ENCODE data around the gene ERF. TPM values are rescaled to one million over a fixed set of nuclear protein-coding genes. Genes with fewer than 3 reads are reported as not detected.
A peak's percentile ranks its signal among the peaks of the same experiment; 100 is the strongest.

Gene ERF
- total RNA-seq, 2 donors from 2014 or later, result 10.6 to 31.6 TPM

DNA sequence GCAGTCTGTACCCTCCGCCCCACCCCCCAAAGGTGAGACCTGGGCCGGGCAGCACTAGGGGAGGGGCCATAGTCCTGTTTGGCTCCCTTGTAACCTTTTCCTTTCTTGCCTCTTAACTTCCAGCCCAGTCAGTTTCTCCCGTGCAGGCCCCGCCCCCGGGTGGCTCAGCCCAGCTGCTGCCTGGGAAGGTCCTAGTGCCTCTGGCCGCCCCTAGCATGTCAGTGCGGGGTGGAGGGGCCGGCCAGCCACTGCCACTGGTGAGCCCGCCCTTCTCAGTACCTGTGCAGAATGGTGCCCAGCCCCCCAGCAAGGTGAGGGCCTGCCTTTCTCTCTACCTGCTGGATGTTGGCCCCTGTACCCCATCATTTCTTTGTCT is 36.5 kb upstream of the ERF start:
- H3K4me3 ChIP-seq, result no peak overlapping the region
- 74 to 75% methylated on average over 9 of the region's 9 CpGs for WGBS, 2 donors
- no peak for DNase-seq
- H3K36me3 ChIP-seq (replicated peaks in 1 of 2; ENCODE audit: insufficient read depth in 1 of 2, low read depth in 2 of 2), result peaks cover 17 to 30% of the 10 kb centered on the region in 2 donors
- H3K9me3 ChIP-seq, result no peaks in the 10 kb centered on the region
- TF ChIP-seq POLR2A (IDR thresholded peaks at IDR 0.05), result no peak
- TF ChIP-seq, protein P1, sequence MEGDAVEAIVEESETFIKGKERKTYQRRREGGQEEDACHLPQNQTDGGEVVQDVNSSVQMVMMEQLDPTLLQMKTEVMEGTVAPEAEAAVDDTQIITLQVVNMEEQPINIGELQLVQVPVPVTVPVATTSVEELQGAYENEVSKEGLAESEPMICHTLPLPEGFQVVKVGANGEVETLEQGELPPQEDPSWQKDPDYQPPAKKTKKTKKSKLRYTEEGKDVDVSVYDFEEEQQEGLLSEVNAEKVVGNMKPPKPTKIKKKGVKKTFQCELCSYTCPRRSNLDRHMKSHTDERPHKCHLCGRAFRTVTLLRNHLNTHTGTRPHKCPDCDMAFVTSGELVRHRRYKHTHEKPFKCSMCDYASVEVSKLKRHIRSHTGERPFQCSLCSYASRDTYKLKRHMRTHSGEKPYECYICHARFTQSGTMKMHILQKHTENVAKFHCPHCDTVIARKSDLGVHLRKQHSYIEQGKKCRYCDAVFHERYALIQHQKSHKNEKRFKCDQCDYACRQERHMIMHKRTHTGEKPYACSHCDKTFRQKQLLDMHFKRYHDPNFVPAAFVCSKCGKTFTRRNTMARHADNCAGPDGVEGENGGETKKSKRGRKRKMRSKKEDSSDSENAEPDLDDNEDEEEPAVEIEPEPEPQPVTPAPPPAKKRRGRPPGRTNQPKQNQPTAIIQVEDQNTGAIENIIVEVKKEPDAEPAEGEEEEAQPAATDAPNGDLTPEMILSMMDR (IDR thresholded peaks at IDR 0.05), result no peak
- intact Hi-C loops (cut with DNase I), result loop anchor here (5.0 kb wide), 1 partner anchor 44 kb away; no protein-coding TSS in a partner anchor
- peaks cover 5% of the 10 kb centered on the region for H3K4me1 ChIP-seq
- no peak for ATAC-seq
- no peaks in the 10 kb centered on the region for H3K27me3 ChIP-seq
- no peak overlapping the region for H3K27ac ChIP-seq

DNA sequence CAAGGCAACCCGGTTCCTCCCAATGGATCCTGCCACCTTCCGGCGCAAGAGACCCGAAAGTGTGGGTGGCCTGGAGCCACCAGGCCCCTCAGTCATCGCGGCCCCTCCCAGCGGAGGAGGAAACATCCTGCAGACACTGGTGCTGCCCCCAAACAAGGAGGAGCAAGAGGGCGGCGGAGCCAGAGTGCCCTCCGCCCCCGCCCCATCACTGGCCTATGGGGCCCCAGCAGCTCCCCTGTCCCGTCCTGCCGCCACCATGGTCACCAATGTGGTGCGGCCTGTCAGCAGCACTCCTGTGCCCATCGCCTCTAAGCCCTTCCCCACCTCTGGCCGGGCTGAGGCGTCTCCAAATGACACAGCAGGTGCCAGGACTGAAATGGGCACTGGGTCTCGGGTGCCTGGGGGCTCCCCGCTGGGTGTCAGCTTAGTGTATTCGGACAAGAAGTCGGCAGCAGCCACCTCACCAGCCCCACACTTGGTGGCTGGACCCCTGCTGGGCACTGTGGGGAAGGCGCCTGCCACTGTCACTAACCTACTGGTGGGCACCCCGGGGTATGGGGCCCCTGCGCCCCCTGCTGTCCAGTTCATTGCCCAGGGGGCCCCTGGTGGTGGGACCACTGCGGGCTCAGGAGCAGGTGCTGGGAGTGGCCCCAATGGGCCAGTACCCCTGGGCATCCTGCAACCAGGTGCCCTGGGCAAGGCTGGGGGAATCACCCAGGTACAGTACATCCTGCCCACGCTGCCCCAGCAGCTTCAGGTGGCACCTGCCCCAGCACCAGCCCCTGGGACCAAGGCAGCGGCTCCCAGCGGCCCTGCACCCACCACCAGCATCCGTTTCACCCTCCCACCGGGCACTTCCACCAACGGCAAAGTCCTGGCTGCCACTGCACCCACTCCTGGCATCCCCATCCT is 35.9 kb upstream of the ERF start:
- peaks cover 17 to 30% of the 10 kb centered on the region in 2 donors for H3K36me3 ChIP-seq (replicated peaks in 1 of 2; ENCODE audit: insufficient read depth in 1 of 2, low read depth in 2 of 2)
- no peak overlapping the region for H3K27ac ChIP-seq
- peak in 1 of 4 donors; percentile 23 for DNase-seq
- no peaks in the 10 kb centered on the region for H3K27me3 ChIP-seq
- H3K9me3 ChIP-seq, result no peaks in the 10 kb centered on the region
- intact Hi-C loops (cut with DNase I), result loop anchor here (5.0 kb wide), 1 partner anchor 43 kb away; no protein-coding TSS in a partner anchor
- whole genome bisulfite sequencing, 2 donors, result 89 to 90% methylated on average over 15 to 20 of the region's 31 CpGs
- TF ChIP-seq POLR2A (IDR thresholded peaks at IDR 0.05), result no peak
- TF ChIP-seq, protein P1 (IDR thresholded peaks at IDR 0.05), result peak in 5 of 7 experiments; percentile 12 to 26 (median 21)
- no peak overlapping the region for H3K4me3 ChIP-seq
- ATAC-seq, result no peak
- H3K4me1 ChIP-seq, result peaks cover 12% of the 10 kb centered on the region

DNA sequence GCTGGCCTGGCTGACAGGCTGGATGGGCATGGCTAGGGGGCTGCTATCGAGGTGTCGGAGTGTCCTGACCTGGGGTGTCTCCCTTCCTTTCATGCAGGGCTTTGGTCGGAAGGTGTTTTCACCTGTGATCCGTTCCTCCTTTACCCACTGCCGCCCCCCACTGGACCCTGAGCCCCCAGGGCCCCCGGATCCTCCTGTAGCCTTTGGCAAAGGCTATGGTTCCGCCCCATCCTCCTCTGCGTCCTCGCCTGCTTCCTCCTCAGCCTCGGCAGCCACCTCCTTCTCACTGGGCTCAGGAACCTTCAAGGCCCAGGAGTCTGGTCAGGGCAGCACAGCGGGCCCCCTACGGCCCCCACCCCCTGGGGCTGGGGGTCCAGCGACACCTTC is 35.2 kb upstream of the ERF start:
- TF ChIP-seq, protein P1 (IDR thresholded peaks at IDR 0.05), result no peak
- no peak for TF ChIP-seq POLR2A (IDR thresholded peaks at IDR 0.05)
- DNase-seq, result no peak
- Histone ChIP-seq H3K9me3 (no peaks in the 10 kb centered on the region), H3K36me3 (replicated peaks in 1 of 2; ENCODE audit: insufficient read depth in 1 of 2, low read depth in 2 of 2) (peaks cover 17 to 30% of the 10 kb centered on the region in 2 donors), H3K4me3 (no peak overlapping the region), H3K4me1 (peaks cover 18% of the 10 kb centered on the region), H3K27ac (no peak overlapping the region), H3K27me3 (no peaks in the 10 kb centered on the region)
- intact Hi-C loops (cut with DNase I), result loop anchor here (5.0 kb wide), 1 partner anchor 43 kb away; no protein-coding TSS in a partner anchor
- 87 to 92% methylated on average over 5 to 13 of the region's 13 CpGs for WGBS, 2 donors
- no peak for ATAC-seq

DNA sequence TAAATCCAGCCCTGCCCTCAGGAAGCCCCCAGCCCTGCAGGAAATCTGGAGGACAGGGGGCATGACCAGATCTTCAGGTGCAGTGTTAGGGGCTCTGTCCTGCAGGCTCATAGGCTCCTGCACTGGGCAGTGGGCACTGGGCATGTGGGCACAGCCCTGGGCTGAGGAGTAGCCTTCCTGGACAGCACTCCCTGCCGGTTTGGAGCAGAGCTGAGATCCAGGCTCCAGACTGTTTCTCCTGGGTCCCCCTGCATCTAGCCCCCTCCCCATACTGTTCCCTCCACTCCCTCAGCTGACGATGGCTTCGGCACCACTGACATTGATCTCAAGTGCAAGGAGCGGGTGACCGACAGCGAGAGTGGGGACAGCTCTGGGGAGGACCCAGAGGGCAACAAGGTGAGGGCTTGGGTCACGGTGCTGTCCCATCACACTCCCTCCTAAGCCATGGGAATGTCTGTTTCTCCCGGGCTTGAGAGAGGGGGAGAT is 34.7 kb upstream of the ERF start:
- peaks cover 17 to 30% of the 10 kb centered on the region in 2 donors for H3K36me3 ChIP-seq (replicated peaks in 1 of 2; ENCODE audit: insufficient read depth in 1 of 2, low read depth in 2 of 2)

More for the DNA sequence above, 34.7 kb upstream of the ERF start:
- no peak for ATAC-seq
- no peaks in the 10 kb centered on the region for H3K27me3 ChIP-seq
- H3K4me1 ChIP-seq, result peaks cover 23% of the 10 kb centered on the region
- H3K4me3 ChIP-seq, result no peak overlapping the region
- no peaks in the 10 kb centered on the region for H3K9me3 ChIP-seq
- intact Hi-C loops (cut with DNase I), result loop anchor here (5.0 kb wide), 1 partner anchor 42 kb away; no protein-coding TSS in a partner anchor
- H3K27ac ChIP-seq, result no peak overlapping the region
- no peak for TF ChIP-seq POLR2A (IDR thresholded peaks at IDR 0.05)
- TF ChIP-seq, protein P1 (IDR thresholded peaks at IDR 0.05), result no peak
- DNase-seq, result no peak
- WGBS, 2 donors, result 91 to 96% methylated on average over 7 to 8 of the region's 8 CpGs
